Fibroblast of lung (primary cell): ENCODE data around the gene ATRIP. TPM values are rescaled to one million over a fixed set of nuclear protein-coding genes. Genes with fewer than 3 reads are reported as not detected.
A peak's percentile ranks its signal among the peaks of the same experiment; 100 is the strongest.

Source experiments
- DNase-seq, 2 donors: peaks; one replicate each; pipeline versions ENCODE4 v3.0.0 to v3.0.0-alpha.2; 2010; ENCODE audit warnings: low read depth in 2 of 2
- H2AFZ ChIP-seq: 2 replicates; pipeline ENCODE4 v1.5.1; 2012; ENCODE audit warnings: low read length, control low read depth, inconsistent platforms
- H3K27ac ChIP-seq: 2 replicates; pipeline ENCODE4 v1.5.1; 2011; ENCODE audit warnings: low read length, control low read depth; ENCODE audit not compliant: insufficient read depth
- H3K27me3 ChIP-seq: 2 replicates; pipeline ENCODE4 v1.5.1; 2011; ENCODE audit warnings: mild to moderate bottlenecking, low read length; ENCODE audit not compliant: control insufficient read depth, insufficient read depth
- H3K36me3 ChIP-seq: 2 replicates; pipeline ENCODE4 v1.5.1; 2011; ENCODE audit warnings: low read length; ENCODE audit not compliant: control insufficient read depth, insufficient read depth
- H3K4me1 ChIP-seq: 2 replicates; pipeline ENCODE4 v1.5.1; 2011; ENCODE audit warnings: low read length; ENCODE audit not compliant: control insufficient read depth, insufficient read depth; ENCODE audit errors: extremely low read depth
- H3K4me2 ChIP-seq: 2 replicates; pipeline ENCODE4 v1.5.1; 2011; ENCODE audit warnings: low read length, control low read depth; ENCODE audit not compliant: insufficient read depth; ENCODE audit errors: extremely low read depth
- H3K4me3 ChIP-seq, 4 experiments: fragments of 200-600 bp in 1 of 4; sonication (generic) in 1 of 4; replicated peaks in 1 of 4; 2 replicates each; pipeline ENCODE4 v1.5.1; 2011 to 2016; ENCODE audit warnings: low read length in 4 of 4, low read depth in 3 of 4, mild to moderate bottlenecking in 3 of 4, control low read depth in 2 of 4, inconsistent platforms in 1 of 4, mixed read lengths in 1 of 4; ENCODE audit not compliant: insufficient read depth in 1 of 4; ENCODE audit errors: control extremely low read depth in 1 of 4
- H3K79me2 ChIP-seq: 2 replicates; pipeline ENCODE4 v1.5.1; 2012; ENCODE audit warnings: mild to moderate bottlenecking, low read length, inconsistent platforms; ENCODE audit not compliant: control insufficient read depth, insufficient read depth
- H3K9ac ChIP-seq: 2 replicates; pipeline ENCODE4 v1.5.1; 2011; ENCODE audit warnings: mild to moderate bottlenecking, low read length, control low read depth; ENCODE audit not compliant: insufficient read depth
- H3K9me3 ChIP-seq: 2 replicates; pipeline ENCODE4 v1.5.1; 2012; ENCODE audit warnings: low read depth, low read length; ENCODE audit not compliant: control insufficient read depth, insufficient read depth
- H4K20me1 ChIP-seq: 2 replicates; pipeline ENCODE4 v1.5.1; 2011; ENCODE audit warnings: low read length; ENCODE audit not compliant: control insufficient read depth, insufficient read depth; ENCODE audit errors: extremely low read depth
- CTCF ChIP-seq, 2 donors: IDR thresholded peaks in 1 of 2; conservative IDR thresholded peaks in 1 of 2; 1 replicate in 1 of 2; 2 replicates in 1 of 2; pipeline ENCODE4 v1.5.1; 2011 to 2012; ENCODE audit warnings: low read length in 2 of 2, control low read depth in 1 of 2, inconsistent platforms in 1 of 2, low read depth in 1 of 2, mild to moderate bottlenecking in 1 of 2
- EZH2 ChIP-seq: IDR thresholded peaks from 2 replicates; pipeline ENCODE4 v1.5.1; 2012; ENCODE audit warnings: low read length, control low read depth, mild to moderate bottlenecking; ENCODE audit errors: missing control alignments
- polyA plus RNA-seq, 2 donors: library from polyadenylated mRNA; depleted of rRNA in 1 of 2; stranded (reverse) in 1 of 2; unstranded in 1 of 2; fragments of >200 nt; gene quantifications; 2 replicates each; pipeline ENCODE4 v1.2.1, GENCODE V29; 2011 to 2012; ENCODE audit warnings: missing spikeins in 1 of 2
- total RNA-seq: library from RNA; depleted of rRNA; stranded (reverse); fragments of >200 nt; gene quantifications from 2 replicates; pipeline ENCODE4 v1.2.1, GENCODE V29; 2014

Gene ATRIP
- total and polyA plus RNA-seq, 2 donors (not counting 1 experiment from before 2014, with no cell fraction given): 3.0 to 5.0 TPM

GRCh38 chr3:48440590-48440958 is 6.0 kb upstream of the ATRIP start:
- Histone ChIP-seq H3K4me3 (peak overlapping the region; percentile 71 to 95 (median 80)), H3K36me3 (peaks cover 7% of the 10 kb centered on the region), H4K20me1 (peaks cover 2% of the 10 kb centered on the region), H3K9me3 (no peaks in the 10 kb centered on the region), H3K27me3 (no peaks in the 10 kb centered on the region), H3K27ac (peak overlapping the region; percentile 91), H3K4me1 (peaks cover 6% of the 10 kb centered on the region), H2AFZ (no peak overlapping the region), H3K4me2 (peak overlapping the region; percentile 69), H3K9ac (peak overlapping the region; percentile 89), H3K79me2 (peaks cover 28% of the 10 kb centered on the region)
- DNase-seq: peak; percentile 19 to 28
- no peak for TF ChIP-seq EZH2
- no peak for TF ChIP-seq CTCF (conservative IDR thresholded peaks at IDR 0.05 in 1 of 2, IDR thresholded peaks at IDR 0.05 in 1 of 2; ENCODE audit: low read depth in 1 of 2, low read length in 2 of 2)

GRCh38 chr3:48441940-48442339 is 4.6 kb upstream of the ATRIP start:
- peak overlapping the region; percentile 86 for H3K4me2 ChIP-seq
- no peak for TF ChIP-seq EZH2
- TF ChIP-seq CTCF (conservative IDR thresholded peaks at IDR 0.05 in 1 of 2, IDR thresholded peaks at IDR 0.05 in 1 of 2; ENCODE audit: low read depth in 1 of 2, low read length in 2 of 2): no peak
- peaks cover 2% of the 10 kb centered on the region for H4K20me1 ChIP-seq
- DNase-seq: no peak
- H3K79me2 ChIP-seq: peaks cover 34% of the 10 kb centered on the region
- peaks cover 9% of the 10 kb centered on the region for H3K4me1 ChIP-seq
- H2AFZ ChIP-seq: no peak overlapping the region
- no peaks in the 10 kb centered on the region for H3K27me3 ChIP-seq
- no peak overlapping the region for H3K9ac ChIP-seq
- H3K27ac ChIP-seq: peak overlapping the region; percentile 28
- peaks cover 7% of the 10 kb centered on the region for H3K36me3 ChIP-seq
- H3K4me3 ChIP-seq: peak overlapping the region in 3 of 4 experiments; percentile 74 to 95 (median 85)
- H3K9me3 ChIP-seq: no peaks in the 10 kb centered on the region

- H3K9ac ChIP-seq: no peak overlapping the region
- H3K79me2 ChIP-seq: peaks cover 45% of the 10 kb centered on the region
- H4K20me1 ChIP-seq: peaks cover 2% of the 10 kb centered on the region
- peak overlapping the region; percentile 86 to 94 (median 90) for H3K4me3 ChIP-seq
- H3K4me1 ChIP-seq: peaks cover 13% of the 10 kb centered on the region
- H3K9me3 ChIP-seq: no peaks in the 10 kb centered on the region
- no peaks in the 10 kb centered on the region for H3K27me3 ChIP-seq
- H3K36me3 ChIP-seq: peaks cover 7% of the 10 kb centered on the region
- no peak overlapping the region for H3K27ac ChIP-seq
- TF ChIP-seq CTCF (conservative IDR thresholded peaks at IDR 0.05 in 1 of 2, IDR thresholded peaks at IDR 0.05 in 1 of 2; ENCODE audit: low read depth in 1 of 2, low read length in 2 of 2) (no peak), EZH2 (no peak)
- no peak for DNase-seq
- H2AFZ ChIP-seq: no peak overlapping the region
- peak overlapping the region; percentile 99 for H3K4me2 ChIP-seq
Observed at GRCh38 chr3:48445277-48445882, 1.2 kb upstream of the ATRIP start.
